Measurements from ENCODE around the gene TENM4.
"Not testable (repeated sequence)": the region's sequence is repeated elsewhere in the genome, so short reads cannot be mapped to it uniquely, and the experiment has no call there.

TENM4 gene

DNA sequence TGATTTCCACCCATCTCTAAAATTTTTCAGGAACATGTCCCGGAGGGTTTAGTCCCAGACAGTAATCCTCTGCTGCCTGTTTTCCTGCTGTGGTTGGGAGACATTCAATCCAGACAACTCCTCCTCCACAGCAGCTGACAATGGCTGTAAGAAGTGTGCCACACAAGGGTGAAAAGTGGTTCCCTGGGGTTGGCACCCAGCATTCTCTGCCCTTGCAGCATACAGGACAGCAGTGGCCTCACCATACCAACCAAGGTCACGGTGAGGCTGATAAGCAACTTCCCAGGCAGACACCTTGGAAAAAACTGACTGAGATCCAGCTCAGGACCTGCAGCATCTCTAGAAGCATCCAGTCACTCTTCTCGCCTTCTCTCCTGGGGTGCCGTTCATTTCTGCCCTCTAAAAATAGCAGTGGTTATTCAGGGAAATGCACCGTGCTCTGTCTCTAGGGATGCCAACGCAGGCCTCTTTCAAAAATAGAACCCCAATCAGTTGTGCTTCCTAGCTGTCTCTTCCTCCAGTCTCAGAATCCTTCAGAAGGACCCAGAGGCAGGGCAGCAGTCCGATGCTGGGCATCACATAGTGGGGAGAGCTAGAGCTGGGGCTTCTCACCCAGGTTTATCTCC lies 241.0 kb downstream of the TENM4 start:
- DNase-seq: no peak

DNA sequence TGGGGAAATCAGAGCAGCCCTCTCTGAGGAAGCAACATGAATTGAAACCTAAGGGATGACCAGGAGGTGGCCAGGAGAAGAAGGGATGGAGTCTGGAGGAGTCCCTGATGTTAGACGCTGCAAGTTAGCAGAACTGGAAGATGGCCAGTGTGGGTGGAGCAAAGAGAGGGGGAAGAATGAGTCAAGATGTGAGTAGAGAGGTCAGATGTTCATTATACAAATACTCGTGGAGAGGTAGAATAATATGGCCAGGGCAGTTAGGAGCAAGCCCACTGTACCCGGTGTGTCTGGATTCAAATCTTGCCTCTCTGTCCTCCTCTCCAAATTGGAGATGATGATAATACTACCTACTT lies 242.0 kb downstream of the TENM4 start:
- no peak for DNase-seq

DNA sequence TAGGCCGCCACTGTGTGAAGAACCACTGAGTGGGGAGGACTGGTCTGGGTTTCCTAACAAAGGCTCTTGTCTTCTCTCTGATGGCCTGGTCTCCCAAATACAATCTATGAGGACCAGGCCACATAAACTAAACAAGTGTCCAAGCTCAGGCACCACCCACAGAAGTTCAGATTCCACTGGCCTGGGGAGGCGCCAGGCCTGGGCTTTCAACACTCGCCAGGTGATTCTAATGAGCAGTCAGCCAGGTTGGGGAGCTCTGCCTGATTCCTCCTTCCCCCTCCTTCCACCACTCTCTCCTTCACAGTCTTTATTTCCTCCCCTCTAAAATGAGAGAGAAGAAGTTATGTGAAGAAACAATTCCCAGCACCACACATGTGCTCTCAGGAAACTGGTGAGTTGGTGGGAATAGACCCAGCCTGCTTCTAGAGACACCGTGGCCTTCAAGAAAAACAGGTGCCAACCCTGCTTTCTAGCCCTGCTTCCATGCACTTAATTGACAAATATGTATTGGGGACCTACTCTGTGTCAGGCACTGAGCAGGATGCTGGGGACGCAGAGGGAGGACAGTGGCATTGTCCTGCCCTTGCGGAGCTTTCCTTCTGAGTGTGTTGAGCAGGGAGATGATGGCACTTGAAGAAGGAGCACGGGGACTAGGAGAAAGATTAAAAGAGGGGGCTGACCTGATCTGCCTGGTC lies 242.5 kb downstream of the TENM4 start:
- no peak for DNase-seq

DNA sequence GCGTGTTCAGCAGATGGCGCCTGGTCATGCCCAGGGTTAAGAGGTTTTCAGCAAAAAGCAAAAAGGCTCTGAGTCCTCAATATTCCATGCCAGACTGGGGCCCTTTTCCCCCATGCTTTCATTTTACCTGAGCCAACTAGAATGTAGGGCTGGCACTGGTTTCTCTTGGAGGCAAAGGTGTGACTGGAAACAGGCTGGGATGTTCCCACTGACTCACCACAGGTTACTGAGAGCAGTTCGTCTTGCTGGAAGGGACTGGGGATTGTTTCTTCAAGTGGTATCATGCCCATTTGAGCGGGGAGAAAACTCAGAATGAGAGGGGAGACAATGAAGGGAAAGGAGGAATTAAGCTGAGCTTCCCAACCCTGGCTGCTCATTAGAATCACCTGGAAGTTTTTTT lies 243.9 kb downstream of the TENM4 start:
- no peak for DNase-seq

DNA sequence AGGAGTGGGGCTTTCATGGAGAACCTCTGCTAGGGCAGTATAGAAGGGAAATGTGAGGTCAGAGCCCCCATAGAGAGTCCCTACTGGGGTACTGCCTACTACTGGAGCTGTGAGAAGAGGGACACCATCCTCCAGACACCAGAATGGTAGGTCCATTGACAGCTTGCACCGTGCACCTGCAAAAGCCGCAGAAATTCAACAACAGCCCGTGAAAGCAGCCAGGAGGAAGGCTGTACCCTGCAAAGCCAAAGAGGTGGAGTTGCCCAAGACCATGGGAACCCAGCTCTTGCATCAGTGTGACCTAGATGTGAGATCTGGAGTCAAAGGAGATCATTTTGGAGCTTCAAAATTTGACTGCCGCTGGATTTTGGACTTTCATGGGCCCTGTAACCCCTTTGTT lies 245.6 kb downstream of the TENM4 start:
- DNase-seq: no peak

- no peak for DNase-seq
Measured at GRCh38 chr11:79193663-79194310, 247.0 kb downstream of the TENM4 start.

DNA sequence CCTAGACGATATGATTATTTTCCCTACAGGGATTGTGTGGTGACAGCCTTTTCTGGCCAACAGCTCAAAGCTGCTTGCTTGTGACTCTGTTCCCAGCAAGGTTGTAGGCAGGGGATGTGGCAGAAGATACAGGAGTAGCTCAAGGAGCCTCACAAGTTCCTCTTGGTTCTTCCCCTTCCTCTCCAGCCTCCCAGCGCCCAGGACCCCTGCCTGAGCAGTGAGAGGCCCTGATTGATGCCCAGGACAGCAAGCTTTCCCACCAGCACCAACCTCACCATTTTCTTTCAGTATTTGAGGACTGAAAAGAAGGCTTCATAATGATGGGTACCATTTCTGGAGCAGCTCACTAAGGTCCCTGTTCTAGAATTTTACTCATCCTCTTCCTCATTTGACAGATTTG lies 248.0 kb downstream of the TENM4 start:
- DNase-seq: no peak

- DNase-seq: not testable (repeated sequence)
Measured at GRCh38 chr11:79191716-79192115, 249.1 kb downstream of the TENM4 start.

GRCh38 chr11:79190553-79190952 lies 250.3 kb downstream of the TENM4 start:
- DNase-seq: not testable (repeated sequence)

- DNase-seq: no peak
Measured at GRCh38 chr11:79189601-79190000, 251.2 kb downstream of the TENM4 start.

- DNase-seq: no peak
Measured at GRCh38 chr11:79189055-79189454, 251.8 kb downstream of the TENM4 start.

GRCh38 chr11:79186669-79187068 lies 254.2 kb downstream of the TENM4 start:
- DNase-seq: no peak

GRCh38 chr11:79185351-79185750 lies 255.5 kb downstream of the TENM4 start:
- no peak for DNase-seq

DNA sequence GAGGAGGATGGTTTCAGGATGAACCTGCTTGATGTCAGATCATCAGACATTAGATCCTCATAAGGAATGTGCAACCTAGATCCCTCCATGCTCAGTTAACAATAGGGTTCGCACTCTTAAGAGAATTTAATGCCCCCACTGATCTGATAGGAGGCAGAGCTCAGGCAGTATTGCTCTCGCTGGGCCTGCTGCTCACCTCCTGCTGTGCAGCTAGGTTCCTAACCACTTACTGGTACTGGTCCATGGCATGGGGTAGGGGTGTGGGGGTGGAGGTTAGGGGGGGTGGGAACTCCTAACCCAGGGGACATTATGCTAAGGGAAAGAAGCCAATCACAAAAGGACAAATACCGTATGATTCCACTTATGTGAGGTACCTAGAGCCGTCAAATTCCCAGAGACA lies 256.5 kb downstream of the TENM4 start:
- no peak for DNase-seq

DNA sequence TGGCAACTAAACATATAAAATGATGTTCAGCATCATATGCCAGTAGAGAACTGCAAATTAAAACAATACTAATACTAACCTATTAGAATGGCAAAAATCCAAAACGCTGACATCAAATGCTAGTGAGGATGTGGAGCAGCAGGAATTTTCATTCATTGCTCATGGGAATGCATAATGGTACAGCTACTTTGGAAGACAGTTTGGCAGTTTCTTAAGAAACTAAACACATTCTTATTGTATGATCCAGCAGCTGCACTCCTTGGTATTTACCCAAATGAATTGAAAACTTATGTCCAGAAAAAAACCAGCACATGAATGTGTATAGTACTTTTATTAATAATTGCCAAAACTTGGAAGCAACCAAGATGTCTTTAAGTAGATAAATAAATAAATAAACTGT lies 258.0 kb downstream of the TENM4 start:
- DNase-seq: no peak

- DNase-seq: no peak
Measured at GRCh38 chr11:79179087-79179486, 261.7 kb downstream of the TENM4 start.

DNA sequence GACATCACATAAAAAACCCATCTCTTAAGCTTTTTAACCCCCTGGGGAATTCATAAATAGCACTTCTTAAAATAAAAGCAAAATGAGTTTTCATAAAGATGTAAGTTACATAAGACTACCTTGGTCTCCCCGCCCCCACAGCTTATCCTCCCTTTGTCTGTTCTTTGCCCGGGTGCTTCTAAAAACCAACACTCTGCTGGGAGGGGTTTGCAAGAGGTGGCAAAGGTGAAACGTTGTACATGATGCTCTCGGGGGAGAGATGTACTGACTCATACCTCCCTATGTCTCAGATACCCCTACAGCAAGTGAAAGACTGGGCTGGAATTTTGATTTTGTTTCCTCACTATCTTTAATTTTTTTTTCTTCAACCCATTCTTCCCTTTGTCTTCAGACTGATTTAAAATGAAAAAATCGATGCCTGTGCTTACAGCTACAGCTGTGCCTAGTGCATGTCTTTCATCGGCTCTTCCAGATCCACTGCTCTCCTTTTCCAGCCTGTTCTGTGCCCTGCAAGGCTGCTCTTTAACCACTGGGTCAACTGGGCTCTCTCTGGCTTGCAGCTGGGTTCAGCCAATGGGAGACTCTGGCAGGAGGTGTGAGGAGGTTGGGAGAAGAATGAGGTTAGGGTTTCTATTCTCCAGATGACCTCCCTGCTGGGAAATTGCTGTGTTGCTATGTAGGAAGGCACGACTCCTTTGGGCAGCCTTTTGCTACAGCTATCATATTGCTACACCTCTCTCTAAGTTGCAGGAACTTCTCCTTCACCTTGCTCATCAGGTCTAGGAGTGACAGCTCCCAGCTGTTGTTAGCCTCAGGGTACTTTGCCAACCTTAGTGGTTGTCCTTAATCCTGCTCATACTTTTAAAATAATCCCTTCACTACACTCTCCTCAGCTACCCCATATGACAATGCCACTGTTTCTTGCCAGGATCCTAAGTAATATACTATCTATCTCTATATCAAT lies 266.5 kb downstream of the TENM4 start:
- no peak for DNase-seq

DNA sequence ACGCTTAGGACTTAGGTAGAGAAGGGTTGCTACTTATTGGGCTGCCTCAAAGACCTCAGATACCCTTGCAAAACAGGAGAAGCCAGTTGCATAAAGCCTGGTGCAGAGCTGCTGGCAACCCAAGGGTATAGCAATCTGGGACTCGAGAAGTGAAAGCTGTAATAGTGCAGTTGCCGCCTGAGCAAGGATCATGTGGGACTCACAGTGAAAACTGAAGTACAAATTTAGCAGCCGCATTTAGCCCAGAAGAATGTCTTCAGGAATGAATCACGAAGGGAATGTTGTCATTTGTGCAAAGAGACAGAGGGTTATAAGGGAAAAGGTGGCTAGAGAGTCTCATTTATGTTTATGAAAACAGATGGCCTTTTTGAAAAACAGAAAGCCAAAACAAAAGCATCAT lies 267.2 kb downstream of the TENM4 start:
- no peak for DNase-seq

- no peak for DNase-seq
Measured at GRCh38 chr11:79170321-79170720, 270.5 kb downstream of the TENM4 start.

DNA sequence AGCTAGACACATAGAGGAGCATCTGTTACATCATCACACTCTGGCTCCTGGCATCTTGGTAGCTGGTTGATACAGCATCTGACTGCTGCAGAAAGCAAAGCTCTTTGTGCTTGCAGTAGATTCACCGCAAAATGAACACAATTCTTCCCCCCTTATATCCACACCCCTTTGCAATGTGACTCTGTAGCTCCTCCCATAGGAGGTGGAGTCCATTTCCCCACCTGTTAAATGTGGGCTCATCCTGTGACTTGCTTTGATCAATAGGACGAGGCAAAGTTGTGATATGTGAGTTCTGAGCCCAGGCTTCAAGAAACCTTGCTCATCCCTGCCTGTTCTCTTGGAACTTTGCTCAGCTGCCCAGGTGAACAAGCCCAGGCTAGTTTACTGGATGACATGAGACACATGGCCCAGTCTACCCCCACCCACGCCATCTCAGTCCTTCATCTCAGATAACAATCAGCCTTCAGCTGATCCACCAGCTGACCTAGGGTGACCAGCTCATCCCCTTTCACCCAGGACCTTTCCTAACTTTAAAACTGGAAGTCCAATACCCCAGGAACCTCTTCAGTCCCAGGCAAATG lies 272.2 kb downstream of the TENM4 start:
- DNase-seq: no peak

- no peak for DNase-seq
Measured at GRCh38 chr11:79167510-79168188, 273.2 kb downstream of the TENM4 start.

DNA sequence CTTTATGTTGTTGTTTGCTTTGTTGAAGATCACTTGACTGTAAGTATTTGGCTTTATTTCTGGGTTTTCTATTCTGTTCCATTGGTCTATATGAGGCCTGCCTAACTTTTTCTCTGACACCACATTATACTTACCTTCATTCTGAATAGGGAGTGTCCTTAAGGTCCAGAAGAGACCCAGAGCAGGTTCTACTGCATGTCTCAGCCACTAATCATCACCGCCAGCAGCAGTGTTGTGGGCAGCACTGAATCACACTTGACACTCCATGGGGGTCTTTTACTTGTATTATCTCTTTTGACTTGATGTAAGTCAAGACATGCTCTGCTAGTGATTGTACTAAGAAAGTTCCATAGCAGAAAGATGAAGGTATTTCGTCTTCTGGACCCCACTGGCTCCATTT lies 274.9 kb downstream of the TENM4 start:
- no peak for DNase-seq

Data from NCI-H1930 (cell line).